Coronary artery (tissue), 2 donors: Measurements from ENCODE around the gene OR11L1.
A peak's percentile ranks its signal among the peaks of the same experiment; 100 is the strongest.

Experiments
- DNase-seq: peaks from one replicate; pipeline ENCODE4 v3.0.0-alpha.2; 2017; ENCODE audit warnings: low spot score
- H3K27ac ChIP-seq, 2 donors: fragments of 200-600 bp; sonication (generic); one replicate each; pipeline ENCODE4 v1.5.1; 2016 to 2019
- H3K4me3 ChIP-seq: fragments of 200-600 bp; sonication (generic); 2 replicates; pipeline ENCODE4 v1.5.1; 2016; ENCODE audit warnings: mild to moderate bottlenecking, moderate library complexity
- TF ChIP-seq, protein P1 (sequence below): fragments of 200-600 bp; sonication (generic); IDR thresholded peaks from one replicate; pipeline ENCODE4 v1.5.1; 2019; ENCODE audit warnings: antibody characterized with exemption

OR11L1 gene

GRCh38 chr1:247857985-247858619, 16.4 kb upstream of the OR11L1 start:
- Histone ChIP-seq H3K4me3 (peak overlapping the region; percentile 81), H3K27ac (no peak overlapping the region)
- no peak for DNase-seq
- TF ChIP-seq, protein P1, sequence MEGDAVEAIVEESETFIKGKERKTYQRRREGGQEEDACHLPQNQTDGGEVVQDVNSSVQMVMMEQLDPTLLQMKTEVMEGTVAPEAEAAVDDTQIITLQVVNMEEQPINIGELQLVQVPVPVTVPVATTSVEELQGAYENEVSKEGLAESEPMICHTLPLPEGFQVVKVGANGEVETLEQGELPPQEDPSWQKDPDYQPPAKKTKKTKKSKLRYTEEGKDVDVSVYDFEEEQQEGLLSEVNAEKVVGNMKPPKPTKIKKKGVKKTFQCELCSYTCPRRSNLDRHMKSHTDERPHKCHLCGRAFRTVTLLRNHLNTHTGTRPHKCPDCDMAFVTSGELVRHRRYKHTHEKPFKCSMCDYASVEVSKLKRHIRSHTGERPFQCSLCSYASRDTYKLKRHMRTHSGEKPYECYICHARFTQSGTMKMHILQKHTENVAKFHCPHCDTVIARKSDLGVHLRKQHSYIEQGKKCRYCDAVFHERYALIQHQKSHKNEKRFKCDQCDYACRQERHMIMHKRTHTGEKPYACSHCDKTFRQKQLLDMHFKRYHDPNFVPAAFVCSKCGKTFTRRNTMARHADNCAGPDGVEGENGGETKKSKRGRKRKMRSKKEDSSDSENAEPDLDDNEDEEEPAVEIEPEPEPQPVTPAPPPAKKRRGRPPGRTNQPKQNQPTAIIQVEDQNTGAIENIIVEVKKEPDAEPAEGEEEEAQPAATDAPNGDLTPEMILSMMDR: no peak

- TF ChIP-seq, protein P1: no peak
- H3K27ac ChIP-seq: peak within 1 kb of the TSS in 1 of 2 donors; percentile 57
- peak within 1 kb of the TSS; percentile 81 for H3K4me3 ChIP-seq
- peak; percentile 75 for DNase-seq
Observed at GRCh38 chr1:247857069-247857984, 15.6 kb upstream of the OR11L1 start, which contains the start of gene TRIM58. TSS of gene TRIM58 (plus strand) at chr1:247857187. CDS start at chr1:247857247, 60 bp downstream.

GRCh38 chr1:247855911-247856310, 14.2 kb upstream of the OR11L1 start:
- TF ChIP-seq, protein P1: no peak
- no peak overlapping the region for H3K27ac ChIP-seq
- no peak for DNase-seq

DNA sequence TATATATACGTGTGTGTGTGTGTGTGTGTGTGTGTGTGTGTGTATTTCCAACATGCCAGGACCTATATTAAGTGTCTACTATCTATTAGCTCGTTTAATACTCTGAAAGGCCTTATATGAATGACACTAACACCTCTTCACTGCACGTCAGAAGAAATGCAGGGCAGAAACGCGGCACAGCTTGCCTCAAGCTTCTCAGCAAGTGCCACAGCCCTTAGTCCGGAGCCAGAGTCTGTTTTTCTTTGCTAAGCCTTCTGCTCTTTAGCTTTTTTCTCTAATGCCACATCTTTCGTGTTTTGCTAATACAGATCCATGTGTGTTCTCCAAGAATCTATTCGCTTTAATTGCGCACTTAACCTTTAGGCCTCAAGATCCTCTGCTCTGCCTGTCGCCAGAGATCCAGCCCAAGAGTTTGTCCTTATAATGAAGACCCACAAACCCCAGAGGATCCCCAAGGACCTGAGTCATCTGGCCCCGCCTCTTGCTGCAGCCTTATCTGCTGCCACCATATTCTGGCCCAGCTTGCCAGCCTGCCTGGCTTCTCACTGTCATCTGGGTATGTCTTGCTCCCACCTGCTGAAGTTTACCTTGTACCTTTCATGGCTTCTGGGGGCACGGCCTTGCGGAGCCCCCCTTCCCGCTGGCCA, 13.3 kb upstream of the OR11L1 start:
- H3K4me3 ChIP-seq: no peak overlapping the region
- no peak overlapping the region for H3K27ac ChIP-seq
- TF ChIP-seq, protein P1: no peak
- DNase-seq: no peak

More at GRCh38 chr1:247855911-247856310, 14.2 kb upstream of the OR11L1 start:
- H3K4me3 ChIP-seq: no peak overlapping the region

DNA sequence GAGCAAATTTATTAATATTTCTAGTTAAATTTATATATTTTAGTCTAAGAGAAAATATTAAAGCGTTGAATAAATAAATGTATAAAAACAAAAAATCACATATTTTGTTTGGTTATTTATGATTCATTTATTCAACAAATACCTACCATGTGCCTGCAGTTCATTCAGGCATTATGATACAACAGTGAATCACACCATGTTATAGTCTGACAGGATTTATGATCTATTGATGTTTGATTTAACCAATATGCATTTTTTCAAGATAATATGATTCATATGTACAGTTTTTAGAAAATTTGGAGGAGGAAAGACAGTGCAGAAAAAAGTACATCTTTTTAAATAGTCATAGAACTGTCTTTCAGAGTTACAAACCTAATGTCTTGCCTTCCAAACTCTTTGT, 7.9 kb upstream of the OR11L1 start:
- H3K27ac ChIP-seq: no peak overlapping the region
- TF ChIP-seq, protein P1: no peak
- DNase-seq: no peak

GRCh38 chr1:247848346-247848745, 6.7 kb upstream of the OR11L1 start:
- TF ChIP-seq, protein P1: no peak
- Histone ChIP-seq H3K4me3 (no peak overlapping the region), H3K27ac (no peak overlapping the region)
- DNase-seq: no peak

More for the DNA sequence above, 7.9 kb upstream of the OR11L1 start:
- H3K4me3 ChIP-seq: no peak overlapping the region
